ENCODE measurements around the gene DIS3.

DIS3 gene

GRCh38 chr13:72716776-72717175 lies 64.9 kb downstream of the DIS3 start:
- H3K4me2 ChIP-seq (ENCODE audit: low read depth, low read length, poor library complexity, severe bottlenecking) = no peak overlapping the region
- no peaks in the 10 kb centered on the region for H3K9me3 ChIP-seq (ENCODE audit: insufficient read depth, low read length)
- no peak overlapping the region for H3K4me3 ChIP-seq (ENCODE audit: insufficient read depth, low read length, poor library complexity, severe bottlenecking)
- H3K27me3 ChIP-seq (ENCODE audit: low read length) = no peaks in the 10 kb centered on the region
- no peak overlapping the region for H2AFZ ChIP-seq (ENCODE audit: low read depth, low read length, severe bottlenecking)
- H3K27ac ChIP-seq (ENCODE audit: low read depth, low read length) = no peak overlapping the region
- peaks cover 98% of the 10 kb centered on the region for H3K79me2 ChIP-seq (ENCODE audit: insufficient read depth, low read length)
- H4K20me1 ChIP-seq (ENCODE audit: low read depth, low read length) = peaks cover 20% of the 10 kb centered on the region
- no peaks in the 10 kb centered on the region for H3K9me2 ChIP-seq (replicated peaks; ENCODE audit: insufficient read depth, low read length)
- H3F3A ChIP-seq (ENCODE audit: insufficient read depth) = no peaks in the 10 kb centered on the region
- TF ChIP-seq CTCF (IDR thresholded peaks at IDR 0.05; ENCODE audit: insufficient read depth, low read length, poor library complexity, severe bottlenecking) = no peak
- TF ChIP-seq EZH2phosphoT487 (conservative IDR thresholded peaks at IDR 0.05; ENCODE audit: low read length) = no peak
- H3K9ac ChIP-seq (ENCODE audit: low read length) = no peak overlapping the region
- peaks cover 60% of the 10 kb centered on the region for H3K36me3 ChIP-seq (ENCODE audit: low read length)
